NCI-H128 (cell line): ENCODE data around the gene U2SURP.
"Not testable (repeated sequence)": the region's sequence is repeated elsewhere in the genome, so short reads cannot be mapped to it uniquely, and the experiment has no call there.

Source experiments
- DNase-seq: peaks from one replicate; lab custom pipeline; 2025; ENCODE audit not compliant: unreplicated experiment; lab: John Stamatoyannopoulos, UW

Gene U2SURP

DNA sequence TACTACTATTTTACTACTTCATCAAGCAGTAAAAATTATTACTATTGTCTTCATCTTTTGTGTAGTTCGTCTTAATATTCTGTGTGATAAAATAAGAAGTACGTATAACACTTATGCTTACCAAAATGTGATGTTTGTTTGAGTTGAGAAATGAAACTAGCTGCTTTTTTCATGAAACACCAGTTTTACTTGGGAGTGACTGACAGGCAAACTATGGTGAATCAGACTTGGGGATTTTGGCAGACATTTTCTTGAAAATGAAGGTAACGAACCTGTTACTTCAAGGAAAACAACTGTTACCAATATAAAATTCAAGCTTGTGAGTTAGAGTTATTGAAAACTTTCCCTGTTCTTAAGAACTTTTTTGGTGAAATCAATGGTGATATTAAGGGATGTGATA lies 10.3 kb downstream of the U2SURP start:
- no peak for DNase-seq

DNA sequence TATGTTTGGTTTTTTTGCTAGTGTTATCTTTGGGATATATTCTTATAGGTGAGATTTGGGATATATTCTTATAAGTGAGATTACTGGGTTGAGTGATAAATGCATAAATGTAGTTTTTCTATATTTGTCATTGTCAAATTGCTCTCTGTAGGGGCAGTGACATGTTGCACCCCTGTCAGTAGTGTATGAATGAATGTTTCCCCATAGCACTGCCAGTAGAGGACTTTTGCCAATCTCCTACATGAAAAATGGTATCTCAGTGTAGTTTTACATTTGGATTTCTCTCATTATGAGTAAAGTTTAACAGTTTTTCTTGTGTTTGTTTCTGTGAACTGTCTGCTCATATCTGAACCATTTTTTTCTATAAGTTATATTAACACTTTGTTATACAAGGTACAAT lies 13.6 kb downstream of the U2SURP start:
- DNase-seq = no peak

GRCh38 chr3:143016321-143016972 lies 15.1 kb downstream of the U2SURP start:
- no peak for DNase-seq

GRCh38 chr3:143024351-143024960 lies 23.1 kb downstream of the U2SURP start:
- no peak for DNase-seq

DNA sequence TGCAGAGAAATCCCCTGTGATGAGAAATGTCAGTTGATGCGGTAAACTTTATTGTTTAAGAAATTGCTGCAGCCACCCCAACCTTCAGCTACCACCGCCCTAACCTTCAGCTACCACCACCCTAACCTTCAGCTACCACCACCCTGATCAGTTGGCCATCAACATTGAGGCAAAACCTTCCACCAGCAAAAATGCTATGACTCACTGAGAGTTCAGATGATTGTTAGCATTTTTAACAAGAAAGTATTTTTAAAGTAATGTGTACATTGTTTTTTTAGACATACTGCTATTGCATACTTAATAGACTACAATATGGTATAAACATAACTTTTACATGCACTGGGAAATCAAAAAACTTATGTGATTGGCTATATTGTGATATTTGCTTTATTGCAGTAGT lies 30.0 kb downstream of the U2SURP start:
- no peak for DNase-seq

DNA sequence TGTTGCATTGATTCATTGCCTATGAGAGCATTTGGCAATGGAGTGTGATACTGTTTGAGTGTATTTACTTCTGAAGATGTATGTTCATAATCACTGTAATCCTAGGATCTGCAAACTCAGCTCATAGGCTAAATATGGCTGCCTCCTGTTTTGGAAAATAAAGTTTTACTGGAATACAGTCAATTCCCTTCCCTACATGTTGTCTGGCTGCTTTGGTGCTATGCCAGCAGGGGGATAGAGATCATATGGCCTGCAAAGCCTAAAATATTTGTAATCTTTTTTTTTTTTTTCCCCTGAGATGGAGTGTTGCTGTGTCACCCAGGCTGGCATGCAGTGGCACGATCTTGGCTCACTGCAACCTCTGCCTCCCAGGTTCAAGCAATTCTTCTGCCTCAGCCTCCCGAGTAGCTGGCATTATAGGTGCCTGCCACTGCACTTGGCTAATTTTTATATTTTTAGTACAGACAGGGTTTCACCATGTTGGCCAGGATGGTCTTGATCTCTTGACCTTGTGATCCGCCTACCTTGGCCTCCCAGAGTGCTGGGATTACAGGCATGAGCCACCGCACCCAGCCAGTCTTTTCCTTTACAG lies 30.5 kb downstream of the U2SURP start:
- DNase-seq = not testable (repeated sequence)

- no peak for DNase-seq
Observed at GRCh38 chr3:143035466-143036211, 34.3 kb downstream of the U2SURP start.

GRCh38 chr3:143036557-143036956 lies 35.2 kb downstream of the U2SURP start:
- DNase-seq = no peak

GRCh38 chr3:143037867-143038266 lies 36.5 kb downstream of the U2SURP start:
- no peak for DNase-seq

- no peak for DNase-seq
Observed at GRCh38 chr3:143040261-143040879, 39.0 kb downstream of the U2SURP start.

DNA sequence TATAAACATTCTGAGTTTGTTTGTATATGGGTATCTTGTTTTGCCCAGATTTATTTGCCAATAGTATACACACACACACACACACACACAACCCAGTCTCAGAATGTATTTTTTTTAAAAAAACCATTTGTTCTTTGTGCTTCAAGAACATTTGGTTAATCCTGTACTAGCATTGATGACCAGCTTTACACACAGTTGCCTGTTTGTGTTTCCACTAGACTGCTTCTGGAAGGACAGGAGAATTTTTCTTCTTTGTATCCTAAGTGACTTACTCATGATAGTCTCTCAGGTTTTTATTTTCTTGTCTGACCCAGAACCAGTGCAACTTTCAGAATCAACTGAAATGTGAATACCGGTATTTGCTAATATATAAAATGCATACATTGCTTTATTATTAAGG lies 40.5 kb downstream of the U2SURP start:
- no peak for DNase-seq

DNA sequence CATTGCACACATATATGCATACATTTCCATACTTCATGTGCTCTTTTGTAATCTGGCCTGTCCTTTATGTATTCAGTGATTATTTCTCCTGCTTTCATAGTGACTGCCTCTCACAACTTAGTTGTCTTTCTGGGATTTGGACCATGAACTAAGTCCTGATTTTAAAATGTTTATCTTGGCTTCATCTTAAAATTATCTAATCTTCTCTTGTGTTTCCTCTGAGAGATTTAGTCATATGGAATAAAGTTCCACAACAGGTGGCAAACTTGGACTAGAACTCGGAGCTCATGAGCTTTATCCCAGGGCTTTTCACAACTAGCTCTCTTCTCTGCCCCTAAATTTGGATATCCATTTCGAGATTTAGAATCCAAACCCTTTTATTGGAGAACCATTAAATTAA lies 44.3 kb downstream of the U2SURP start:
- DNase-seq = no peak

DNA sequence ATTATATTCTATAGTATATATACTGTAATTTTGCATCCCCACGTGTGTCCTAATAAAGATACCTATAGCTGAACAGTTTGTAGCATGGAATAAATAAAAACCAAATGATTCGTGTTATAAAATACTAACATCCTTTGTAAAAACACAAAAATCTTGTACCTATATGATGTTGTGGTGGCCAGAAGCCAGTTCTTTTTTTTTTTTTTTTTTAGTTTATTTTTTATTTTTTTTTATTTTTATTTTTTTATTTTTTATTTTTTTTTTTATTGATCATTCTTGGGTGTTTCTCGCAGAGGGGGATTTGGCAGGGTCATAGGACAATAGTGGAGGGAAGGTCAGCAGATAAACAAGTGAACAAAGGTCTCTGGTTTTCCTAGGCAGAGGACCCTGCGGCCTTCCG lies 44.7 kb downstream of the U2SURP start:
- not testable (repeated sequence) for DNase-seq

- DNase-seq = no peak
Observed at GRCh38 chr3:143054011-143054410, 52.6 kb downstream of the U2SURP start.

DNA sequence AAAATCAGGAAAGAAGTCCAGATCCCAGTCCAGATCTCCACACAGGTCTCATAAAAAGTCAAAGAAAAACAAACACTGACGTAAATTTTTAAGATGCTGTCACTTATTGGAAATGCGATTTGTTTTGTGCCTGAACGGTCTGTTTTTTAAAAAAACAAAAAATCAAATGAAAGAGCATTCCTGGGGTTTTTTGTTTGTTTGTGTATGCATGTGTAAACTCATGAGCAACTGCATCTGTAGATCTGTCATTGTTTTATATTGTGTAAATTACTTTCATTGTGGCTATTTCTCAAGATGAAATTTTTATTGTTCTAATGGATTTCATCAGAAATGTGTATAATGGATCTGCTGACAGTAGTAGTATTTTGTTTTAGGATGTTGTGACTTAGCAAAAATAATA lies 55.0 kb downstream of the U2SURP start:
- no peak for DNase-seq

GRCh38 chr3:143060906-143061305 lies 59.5 kb downstream of the U2SURP start:
- no peak for DNase-seq

- DNase-seq = no peak
Observed at GRCh38 chr3:143063018-143063417, 61.6 kb downstream of the U2SURP start.

- no peak for DNase-seq
Observed at GRCh38 chr3:143064777-143065176, 63.4 kb downstream of the U2SURP start.

GRCh38 chr3:143065364-143065763 lies 64.0 kb downstream of the U2SURP start:
- DNase-seq = no peak

DNA sequence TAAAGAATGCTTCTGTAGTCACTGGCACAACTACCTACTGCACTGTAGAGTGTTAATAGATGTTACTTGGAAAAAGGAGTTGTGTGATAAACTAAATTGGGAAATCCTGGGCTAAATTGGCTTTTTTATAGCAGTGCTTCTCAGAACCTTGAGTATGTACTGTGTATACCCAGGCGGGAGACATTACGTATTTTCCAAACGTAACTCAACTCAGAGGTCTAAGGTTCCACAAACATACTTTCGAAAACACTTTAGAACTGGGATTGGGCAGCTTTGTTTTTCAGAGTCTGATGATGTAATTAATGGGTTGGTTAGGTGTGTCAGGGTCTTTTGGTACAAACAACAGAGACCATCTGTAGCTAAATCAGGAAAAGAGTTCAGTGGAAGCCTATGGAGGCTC lies 64.7 kb downstream of the U2SURP start:
- DNase-seq = no peak

GRCh38 chr3:143067201-143067600 lies 65.8 kb downstream of the U2SURP start:
- DNase-seq = no peak

DNA sequence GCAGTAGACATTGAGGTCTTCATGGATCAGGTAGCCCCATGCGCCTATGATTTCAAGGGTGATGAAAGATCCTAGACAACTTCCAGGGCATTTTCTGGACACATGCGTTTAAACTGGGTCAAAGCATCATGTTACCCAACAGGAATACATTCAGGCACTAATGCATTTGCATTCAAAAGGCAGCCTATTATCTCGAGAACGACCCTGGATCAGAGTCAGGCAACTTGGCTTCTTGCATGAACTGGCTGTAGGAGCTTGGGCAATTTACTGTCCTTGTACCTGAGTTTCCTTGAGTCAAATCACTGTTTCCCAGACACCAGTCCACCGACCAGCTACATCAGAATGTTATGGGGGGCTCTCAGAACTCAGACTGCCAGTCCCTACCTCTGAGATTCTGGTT lies 66.7 kb downstream of the U2SURP start:
- no peak for DNase-seq
